Neural progenitor cell (in vitro differentiated cells): ENCODE data around the gene PPP1R37. TPM values are rescaled to one million over a fixed set of nuclear protein-coding genes. Genes with fewer than 3 reads are reported as not detected.
A peak's percentile ranks its signal among the peaks of the same experiment; 100 is the strongest.

Experiments used
- DNase-seq: peaks from one replicate; pipeline ENCODE4 v3.0.0-alpha.2; 2016; ENCODE audit warnings: low spot score
- H2AFZ ChIP-seq: fragments of 200-600 bp; sonication (generic); replicated peaks from 2 replicates; pipeline ENCODE4 v1.6.1; 2016; ENCODE audit warnings: antibody characterized with exemption
- H3F3A ChIP-seq: fragments of 200-600 bp; sonication (generic); 2 replicates; pipeline ENCODE4 v1.6.1; 2016; ENCODE audit warnings: antibody characterized with exemption, low read depth
- H3K27ac ChIP-seq: fragments of 200-600 bp; sonication (generic); 2 replicates; pipeline ENCODE4 v1.5.1; 2016; ENCODE audit warnings: mild to moderate bottlenecking
- H3K27me3 ChIP-seq: fragments of 200-600 bp; sonication (generic); 2 replicates; pipeline ENCODE4 v1.6.1; 2016; ENCODE audit warnings: mild to moderate bottlenecking, moderate library complexity
- H3K36me3 ChIP-seq: fragments of 200-600 bp; sonication (generic); 2 replicates; pipeline ENCODE4 v1.5.1; 2016
- H3K4me1 ChIP-seq: fragments of 200-600 bp; sonication (generic); 2 replicates; pipeline ENCODE4 v1.6.1; 2016; ENCODE audit warnings: mixed run types
- H3K4me2 ChIP-seq: fragments of 200-600 bp; sonication (generic); 2 replicates; pipeline ENCODE4 v1.6.1; 2016
- H3K4me3 ChIP-seq: fragments of 200-600 bp; sonication (generic); 2 replicates; pipeline ENCODE4 v1.5.1; 2016
- H3K79me2 ChIP-seq: fragments of 200-600 bp; sonication (generic); 2 replicates; pipeline ENCODE4 v1.6.1; 2016; ENCODE audit warnings: low read depth
- H3K9ac ChIP-seq: fragments of 200-600 bp; sonication (generic); 2 replicates; pipeline ENCODE4 v1.6.1; 2016
- H3K9me3 ChIP-seq: fragments of 200-600 bp; sonication (generic); 2 replicates; pipeline ENCODE4 v1.5.1; 2016; ENCODE audit warnings: low read depth
- H4K20me1 ChIP-seq: fragments of 200-600 bp; sonication (generic); 2 replicates; pipeline ENCODE4 v1.6.1; 2016; ENCODE audit warnings: low read depth
- H3K27ac Mint-ChIP-seq: 3 replicates; pipeline ENCODE4 v1.8.0; 2021; ENCODE audit warnings: mixed read lengths
- H3K27me3 Mint-ChIP-seq: 2 replicates; pipeline ENCODE4 v1.8.0; 2022; ENCODE audit warnings: low read depth, mild to moderate bottlenecking, inconsistent platforms, moderate library complexity, mixed read lengths; ENCODE audit not compliant: insufficient read depth
- H3K36me3 Mint-ChIP-seq: 3 replicates; pipeline ENCODE4 v1.8.0; 2021; ENCODE audit warnings: mixed read lengths
- H3K4me1 Mint-ChIP-seq: 3 replicates; pipeline ENCODE4 v1.8.0; 2021; ENCODE audit warnings: mixed read lengths
- H3K4me3 Mint-ChIP-seq: 3 replicates; pipeline ENCODE4 v1.8.0; 2021; ENCODE audit warnings: mild to moderate bottlenecking, moderate library complexity, mixed read lengths
- H3K9me3 Mint-ChIP-seq: 3 replicates; pipeline ENCODE4 v1.8.0; 2020; ENCODE audit warnings: mixed read lengths
- EZH2 ChIP-seq: fragments of 200-600 bp; sonication (generic); IDR thresholded peaks from 2 replicates; pipeline ENCODE4 v1.6.1; 2017; ENCODE audit warnings: antibody characterized with exemption, mild to moderate bottlenecking, moderate library complexity
- EZH2phosphoT487 ChIP-seq: fragments of 200-600 bp; sonication (generic); IDR thresholded peaks from 2 replicates; pipeline ENCODE4 v1.6.1; 2017; ENCODE audit warnings: antibody characterized with exemption
- total RNA-seq: library from RNA; depleted of rRNA; stranded (reverse); fragments of >200 nt; gene quantifications from 2 replicates; pipeline ENCODE4 v1.2.3, GENCODE V29; 2015; ENCODE audit warnings: low replicate concordance
- TF ChIP-seq, protein P1 (sequence below): fragments of 200-600 bp; sonication (generic); IDR thresholded peaks from 2 replicates; pipeline ENCODE4 v1.5.1; 2017; ENCODE audit warnings: antibody characterized with exemption, mild to moderate bottlenecking

The PPP1R37 gene
- total RNA-seq, 1 donor from 2014 or later = 8.1 TPM

DNA sequence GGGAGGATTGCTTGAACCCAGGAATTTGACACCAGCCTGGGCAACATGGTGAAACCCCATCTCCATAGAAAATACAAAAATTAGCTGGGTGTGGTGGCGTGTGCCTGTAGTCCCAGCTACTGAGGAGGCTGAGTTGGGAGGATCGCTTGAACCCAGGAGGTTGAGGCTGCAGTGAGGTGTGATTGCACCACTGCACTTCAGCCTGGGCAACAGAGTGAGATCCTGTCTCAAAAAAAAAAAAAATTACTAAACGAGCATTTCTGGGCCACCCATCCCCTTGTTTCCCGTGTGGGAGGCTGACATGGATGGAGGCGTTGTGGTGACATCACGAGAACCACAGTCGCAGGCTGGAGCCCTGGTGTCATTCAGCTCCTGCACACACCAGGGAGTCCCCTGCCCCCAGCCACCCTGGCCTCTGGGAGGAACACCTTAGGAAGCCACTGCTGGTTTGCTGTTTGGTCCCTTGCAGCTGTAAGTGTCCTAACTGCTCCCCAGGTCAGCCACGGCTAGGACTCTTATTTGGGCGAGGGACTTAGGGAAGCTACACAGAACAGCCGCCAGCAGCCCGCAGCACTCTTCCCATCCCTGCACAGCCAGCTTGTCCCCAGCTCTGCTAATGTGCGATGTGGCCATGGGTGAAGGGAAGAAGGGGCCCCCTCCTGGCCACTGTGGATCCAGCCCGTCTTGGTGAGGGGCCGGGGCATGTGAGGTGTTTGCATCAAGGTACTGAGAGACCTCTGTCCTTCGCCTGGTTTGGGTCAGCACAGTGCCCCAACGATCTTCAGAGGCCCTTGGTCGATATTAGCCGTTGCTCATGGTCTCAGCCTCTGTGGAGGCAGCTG lies 55.1 kb downstream of the PPP1R37 start:
- H3K9ac ChIP-seq = no peak overlapping the region
- no peaks in the 10 kb centered on the region for H3K36me3 ChIP-seq
- peaks cover 10% of the 10 kb centered on the region for H4K20me1 ChIP-seq
- H3K27ac ChIP-seq = no peak overlapping the region
- peak; percentile 30 for DNase-seq
- H3K27me3 Mint-ChIP-seq = peaks cover 17% of the 10 kb centered on the region
- H2AFZ ChIP-seq = no peak overlapping the region
- no peaks in the 10 kb centered on the region for H3K4me1 ChIP-seq
- no peaks in the 10 kb centered on the region for H3K4me1 Mint-ChIP-seq
- H3K4me3 Mint-ChIP-seq = no peak overlapping the region
- H3K27me3 ChIP-seq = peaks cover 26% of the 10 kb centered on the region
- no peaks in the 10 kb centered on the region for H3K79me2 ChIP-seq
- TF ChIP-seq EZH2 (no peak), EZH2phosphoT487 (no peak)
- TF ChIP-seq, protein P1, sequence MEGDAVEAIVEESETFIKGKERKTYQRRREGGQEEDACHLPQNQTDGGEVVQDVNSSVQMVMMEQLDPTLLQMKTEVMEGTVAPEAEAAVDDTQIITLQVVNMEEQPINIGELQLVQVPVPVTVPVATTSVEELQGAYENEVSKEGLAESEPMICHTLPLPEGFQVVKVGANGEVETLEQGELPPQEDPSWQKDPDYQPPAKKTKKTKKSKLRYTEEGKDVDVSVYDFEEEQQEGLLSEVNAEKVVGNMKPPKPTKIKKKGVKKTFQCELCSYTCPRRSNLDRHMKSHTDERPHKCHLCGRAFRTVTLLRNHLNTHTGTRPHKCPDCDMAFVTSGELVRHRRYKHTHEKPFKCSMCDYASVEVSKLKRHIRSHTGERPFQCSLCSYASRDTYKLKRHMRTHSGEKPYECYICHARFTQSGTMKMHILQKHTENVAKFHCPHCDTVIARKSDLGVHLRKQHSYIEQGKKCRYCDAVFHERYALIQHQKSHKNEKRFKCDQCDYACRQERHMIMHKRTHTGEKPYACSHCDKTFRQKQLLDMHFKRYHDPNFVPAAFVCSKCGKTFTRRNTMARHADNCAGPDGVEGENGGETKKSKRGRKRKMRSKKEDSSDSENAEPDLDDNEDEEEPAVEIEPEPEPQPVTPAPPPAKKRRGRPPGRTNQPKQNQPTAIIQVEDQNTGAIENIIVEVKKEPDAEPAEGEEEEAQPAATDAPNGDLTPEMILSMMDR = peak; percentile 32
- peaks cover 14% of the 10 kb centered on the region for H3F3A ChIP-seq
- peaks cover under 1% of the 10 kb centered on the region for H3K36me3 Mint-ChIP-seq
- no peak overlapping the region for H3K4me3 ChIP-seq
- H3K9me3 ChIP-seq = no peaks in the 10 kb centered on the region
- H3K27ac Mint-ChIP-seq = peak overlapping the region; percentile 42
- no peak overlapping the region for H3K4me2 ChIP-seq
- H3K9me3 Mint-ChIP-seq = peaks cover 2% of the 10 kb centered on the region

- Histone ChIP-seq H3F3A (peaks cover 22% of the 10 kb centered on the region), H3K27ac (no peak overlapping the region), H3K9ac (no peak overlapping the region), H3K4me2 (no peak overlapping the region), H3K9me3 (no peaks in the 10 kb centered on the region), H2AFZ (no peak overlapping the region), H3K4me1 (peaks cover 4% of the 10 kb centered on the region), H4K20me1 (peaks cover 10% of the 10 kb centered on the region), H3K27me3 (peaks cover 37% of the 10 kb centered on the region), H3K79me2 (no peaks in the 10 kb centered on the region), H3K36me3 (no peaks in the 10 kb centered on the region), H3K4me3 (no peak overlapping the region)
- peaks cover 4% of the 10 kb centered on the region for H3K4me1 Mint-ChIP-seq
- no peak overlapping the region for H3K27ac Mint-ChIP-seq
- H3K36me3 Mint-ChIP-seq = no peaks in the 10 kb centered on the region
- TF ChIP-seq EZH2 = no peak
- TF ChIP-seq, protein P1 = no peak
- TF ChIP-seq EZH2phosphoT487 = no peak
- DNase-seq = no peak
- peaks cover 2% of the 10 kb centered on the region for H3K9me3 Mint-ChIP-seq
- no peak overlapping the region for H3K4me3 Mint-ChIP-seq
- H3K27me3 Mint-ChIP-seq = peaks cover 19% of the 10 kb centered on the region
Observed at GRCh38 chr19:45149129-45149528, 56.1 kb downstream of the PPP1R37 start.

DNA sequence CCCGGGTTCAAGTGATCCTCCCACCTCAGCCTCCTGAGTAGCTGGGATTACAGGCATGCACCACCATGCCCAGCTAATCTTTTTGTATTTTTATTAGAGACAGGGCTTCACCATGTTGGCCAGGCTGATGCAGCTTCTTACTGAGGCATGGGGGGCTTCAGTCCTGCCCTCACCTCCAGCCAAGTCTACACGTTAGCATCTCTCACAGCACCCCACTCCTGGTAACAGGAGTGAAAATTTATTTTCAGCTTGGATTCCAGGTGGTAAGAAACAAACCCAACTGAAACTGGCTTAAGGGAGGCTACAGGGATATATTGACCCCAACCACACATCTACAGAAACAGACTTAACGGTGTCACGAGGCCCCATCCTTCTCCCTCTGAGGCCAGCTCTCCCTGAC lies 57.2 kb downstream of the PPP1R37 start:
- DNase-seq = no peak
- Mint-ChIP-seq H3K27ac (no peak overlapping the region), H3K27me3 (peaks cover 20% of the 10 kb centered on the region), H3K36me3 (no peaks in the 10 kb centered on the region), H3K4me1 (peaks cover 9% of the 10 kb centered on the region), H3K4me3 (no peak overlapping the region), H3K9me3 (peaks cover 2% of the 10 kb centered on the region)
- Histone ChIP-seq H2AFZ (no peak overlapping the region), H3K9ac (no peak overlapping the region), H3K36me3 (no peaks in the 10 kb centered on the region), H4K20me1 (peaks cover 10% of the 10 kb centered on the region), H3K27ac (no peak overlapping the region), H3F3A (peaks cover 24% of the 10 kb centered on the region), H3K27me3 (peaks cover 47% of the 10 kb centered on the region), H3K4me3 (no peak overlapping the region), H3K4me1 (peaks cover 5% of the 10 kb centered on the region), H3K79me2 (no peaks in the 10 kb centered on the region), H3K4me2 (no peak overlapping the region), H3K9me3 (no peaks in the 10 kb centered on the region)
- TF ChIP-seq, protein P1 = no peak
- TF ChIP-seq EZH2phosphoT487 (no peak), EZH2 (no peak)
